Left renal cortex interstitium (tissue), 4 donors: ENCODE measurements around the gene FREM2. TPM values are rescaled to one million over a fixed set of nuclear protein-coding genes. Genes with fewer than 3 reads are reported as not detected.

Experiments used
- DNase-seq, 4 donors: peaks; one replicate each; pipeline ENCODE4 v3.0.0-alpha.2; 2013; ENCODE audit warnings: low read depth in 4 of 4, low spot score in 2 of 4, missing footprints in 1 of 4
- polyA plus RNA-seq, 4 donors: library from polyadenylated mRNA; unstranded; fragments of 120-200 nt; gene quantifications; one replicate each; pipeline ENCODE4 v1.2.1, GENCODE V29; 2013; ENCODE audit not compliant: insufficient read length in 4 of 4

The FREM2 gene
- polyA plus RNA-seq, 4 donors: 38.7 to 46.7 (median 42.0) TPM

- no peak for DNase-seq
Observed at GRCh38 chr13:38753878-38754277, 67.0 kb downstream of the FREM2 start.

- DNase-seq: no peak
Observed at GRCh38 chr13:38755793-38756192, 68.9 kb downstream of the FREM2 start.

DNA sequence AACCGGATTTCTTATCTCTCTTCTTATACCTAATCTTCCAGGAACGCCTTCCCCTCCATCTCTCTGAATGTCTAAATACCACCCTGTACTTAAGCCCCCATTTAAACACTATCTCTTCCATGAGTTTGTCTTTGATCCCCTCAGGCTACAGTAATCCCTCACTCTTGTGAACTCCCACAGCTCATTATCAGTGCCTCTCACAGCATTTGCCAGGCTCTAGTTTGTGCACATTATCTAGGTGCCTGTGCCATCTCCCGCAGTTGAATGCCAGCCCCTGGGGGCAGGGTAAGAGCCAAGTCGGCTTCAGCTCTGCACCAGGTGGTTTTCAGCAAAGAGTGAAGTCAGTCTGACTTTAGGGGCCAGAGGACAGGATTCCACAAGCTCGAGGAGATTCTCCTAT lies 71.4 kb downstream of the FREM2 start:
- no peak for DNase-seq

GRCh38 chr13:38759390-38759789 lies 72.5 kb downstream of the FREM2 start:
- no peak for DNase-seq

- DNase-seq: peak in 2 of 4 donors; percentile 38 to 56
Observed at GRCh38 chr13:38763446-38764381, 76.8 kb downstream of the FREM2 start.

DNA sequence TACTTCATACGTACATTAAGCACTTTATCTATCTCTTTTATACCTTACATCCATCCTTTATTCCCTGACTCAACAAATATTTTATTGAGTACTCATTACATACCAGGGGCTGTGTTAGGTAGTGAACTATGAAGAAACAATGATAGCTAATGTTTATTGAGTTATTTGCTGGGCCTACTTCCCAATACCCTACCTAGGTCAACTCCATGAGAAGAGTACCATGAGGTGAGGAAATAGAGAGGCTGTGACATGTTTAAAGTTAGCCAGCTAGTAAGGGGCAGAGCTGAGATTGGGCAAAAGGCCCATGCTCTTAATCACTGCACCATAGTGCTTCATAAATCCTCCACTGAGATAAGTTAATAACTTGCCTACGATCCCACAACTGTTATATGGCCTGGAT lies 79.9 kb downstream of the FREM2 start:
- DNase-seq: no peak

- DNase-seq: no peak
Observed at GRCh38 chr13:38767506-38768265, 80.8 kb downstream of the FREM2 start.

- no peak for DNase-seq
Observed at GRCh38 chr13:38769526-38769925, 82.6 kb downstream of the FREM2 start.

GRCh38 chr13:38775085-38775484 lies 88.2 kb downstream of the FREM2 start:
- no peak for DNase-seq

DNA sequence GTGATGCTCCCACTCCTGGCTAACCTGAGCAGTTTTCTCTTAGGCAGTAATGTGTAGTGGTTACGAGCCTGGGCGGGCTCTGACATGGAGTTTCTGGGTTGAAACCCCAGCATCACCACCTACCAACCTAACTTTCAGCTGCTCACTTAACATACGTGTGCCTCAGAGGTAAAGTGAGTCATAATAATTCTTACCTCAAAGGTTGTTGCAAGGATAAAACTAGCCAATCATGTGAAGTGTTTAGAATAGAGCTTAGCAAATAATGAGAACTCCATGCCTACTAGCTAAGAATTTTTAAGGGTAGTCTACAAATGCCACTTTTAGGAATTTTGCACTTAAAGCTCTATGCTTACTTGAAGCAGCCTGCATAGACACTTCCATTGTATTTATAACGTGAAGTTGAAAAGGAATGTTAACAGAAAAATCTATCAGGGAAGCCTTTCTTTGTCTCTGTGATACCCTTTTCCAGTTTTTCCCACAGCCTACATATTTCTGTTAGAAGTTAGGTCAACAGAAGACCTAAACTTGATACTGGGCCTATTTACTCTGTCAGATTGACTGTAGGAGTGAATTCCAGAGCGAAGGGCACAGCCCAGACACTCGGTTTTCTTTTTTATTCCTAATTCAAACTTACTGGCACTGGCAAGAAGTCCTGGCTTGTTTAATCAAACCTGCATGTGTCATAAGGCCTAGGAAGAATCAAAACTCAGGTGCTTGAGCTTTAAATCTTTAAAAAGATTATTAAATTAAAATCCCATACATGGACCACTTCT lies 90.7 kb downstream of the FREM2 start:
- no peak for DNase-seq

DNA sequence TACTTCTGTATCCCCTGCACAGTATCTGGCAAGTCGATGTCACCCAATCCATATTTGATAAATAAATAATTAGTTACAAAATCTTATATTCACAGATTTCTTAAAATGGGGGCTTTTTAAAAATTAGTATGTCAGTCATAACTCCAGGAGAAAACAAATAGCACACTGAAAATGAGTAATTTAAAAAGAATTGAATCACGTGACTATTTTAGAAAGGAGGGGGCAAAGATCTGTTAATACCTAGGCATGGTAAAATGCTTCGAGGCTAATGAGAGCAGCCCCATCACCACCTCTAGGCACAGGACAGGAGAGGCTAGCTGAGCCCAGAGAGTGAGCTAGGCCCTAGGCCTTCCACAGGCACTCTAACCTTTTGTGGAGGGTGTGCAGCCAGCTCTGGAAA lies 94.7 kb downstream of the FREM2 start:
- no peak for DNase-seq

DNA sequence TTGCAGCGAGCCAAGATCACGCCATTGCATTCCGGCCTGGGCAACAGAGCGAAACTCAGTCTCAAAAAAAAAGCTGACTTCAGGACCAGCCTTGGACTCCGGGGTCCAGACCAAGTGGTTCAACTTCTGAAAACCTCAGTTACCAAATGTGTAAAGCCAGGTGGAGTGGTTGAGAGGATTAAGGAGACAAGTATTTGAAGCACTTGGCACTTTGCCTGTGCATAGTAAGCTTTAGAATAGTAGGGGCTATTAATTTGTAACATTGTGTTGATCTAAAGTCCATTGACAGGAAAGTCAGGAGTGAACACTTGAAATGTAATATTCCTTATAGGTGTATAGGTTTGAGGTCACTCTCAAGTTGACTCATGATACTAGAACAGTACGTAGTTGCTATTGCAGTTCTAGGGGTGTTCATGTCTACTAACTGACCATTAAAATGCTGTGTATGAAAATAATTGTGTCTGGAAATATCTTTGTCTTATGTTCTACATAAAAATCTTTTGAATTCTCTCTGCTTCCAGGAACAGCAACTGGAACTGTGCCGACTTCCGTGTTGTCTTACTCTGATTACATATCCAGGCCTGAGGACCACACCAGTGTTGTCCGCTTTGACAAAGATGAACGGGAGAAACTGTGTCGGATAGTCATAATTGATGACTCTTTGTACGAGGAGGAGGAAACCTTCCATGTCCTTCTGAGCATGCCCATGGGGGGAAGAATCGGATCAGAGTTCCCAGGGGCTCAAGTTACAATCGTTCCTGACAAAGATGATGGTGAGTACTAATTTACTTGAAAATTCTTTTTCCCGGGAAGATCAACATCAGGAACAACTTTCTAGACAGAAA lies 97.4 kb downstream of the FREM2 start:
- DNase-seq: peak in 2 of 4 donors; percentile 48 to 59

GRCh38 chr13:38785042-38785441 lies 98.2 kb downstream of the FREM2 start:
- peak in 1 of 4 donors; percentile 40 for DNase-seq

DNA sequence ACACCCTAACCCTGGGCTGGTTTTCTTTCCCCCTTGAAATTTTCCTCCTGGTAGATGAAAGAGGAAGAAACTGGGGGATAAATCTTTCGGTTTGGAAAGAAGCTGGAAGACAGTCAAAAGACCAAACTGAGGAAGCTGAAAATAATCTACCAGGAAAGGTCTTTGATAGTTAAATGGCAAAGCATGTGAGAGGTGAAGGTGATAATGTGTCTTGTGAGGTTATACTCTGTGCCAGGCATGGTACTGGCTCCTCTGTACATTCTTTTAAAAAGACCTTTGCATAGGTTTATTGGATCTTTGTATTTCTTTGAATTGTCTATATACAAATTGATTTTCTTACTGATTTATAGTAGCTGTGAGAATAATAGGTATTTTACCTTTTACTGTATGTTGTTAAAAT lies 98.6 kb downstream of the FREM2 start:
- DNase-seq: no peak

DNA sequence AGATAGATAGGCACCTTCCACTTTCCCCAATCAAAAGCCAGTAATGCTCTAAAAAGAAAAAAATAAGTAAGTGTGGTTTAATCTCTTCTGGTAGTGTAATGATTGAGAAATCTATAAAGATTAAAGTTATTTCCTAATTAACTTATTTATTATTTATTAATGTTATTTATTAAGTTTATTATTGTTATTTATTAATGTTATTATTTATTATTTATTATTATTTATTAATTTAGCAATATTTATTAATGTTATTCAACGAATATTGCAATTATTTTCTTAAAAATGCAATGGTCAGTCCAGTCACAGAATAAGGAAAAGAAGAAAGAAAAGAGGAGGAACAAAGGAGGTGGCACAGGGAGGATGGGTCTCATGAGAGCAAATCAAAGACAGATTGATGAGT lies 100.7 kb downstream of the FREM2 start:
- no peak for DNase-seq

GRCh38 chr13:38796890-38797289 lies 110.0 kb downstream of the FREM2 start:
- DNase-seq: no peak

- no peak for DNase-seq
Observed at GRCh38 chr13:38803531-38803930, 116.7 kb downstream of the FREM2 start.

- no peak for DNase-seq
Observed at GRCh38 chr13:38804061-38804460, 117.2 kb downstream of the FREM2 start.

GRCh38 chr13:38804536-38804935 lies 117.7 kb downstream of the FREM2 start:
- DNase-seq: no peak

DNA sequence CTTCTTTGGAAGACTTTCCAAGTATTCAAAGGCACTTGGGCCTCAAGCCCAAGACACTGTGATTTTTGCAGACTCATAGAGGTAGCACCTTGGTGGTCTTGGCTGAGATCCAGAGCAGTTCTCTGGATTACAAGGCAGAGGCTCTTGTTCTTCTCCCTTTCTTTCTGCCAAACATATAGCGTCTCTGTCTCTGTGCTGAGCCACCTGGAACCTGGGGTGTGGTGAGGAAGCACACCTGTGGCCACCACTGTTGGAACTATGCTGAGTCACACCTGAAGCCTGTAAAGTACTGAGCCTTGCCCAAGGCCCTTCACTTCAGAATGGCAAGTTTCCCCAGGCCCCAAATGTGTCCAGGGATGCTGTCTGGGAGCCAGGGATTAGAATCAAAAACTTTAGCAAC lies 127.5 kb downstream of the FREM2 start:
- DNase-seq: no peak
